Lung microvascular endothelial cell (primary cell): ENCODE measurements around the gene EGFL8. TPM values are rescaled to one million over a fixed set of nuclear protein-coding genes. Genes with fewer than 3 reads are reported as not detected.
A peak's percentile ranks its signal among the peaks of the same experiment; 100 is the strongest.

Experiments
- DNase-seq, 2 donors: peaks; one replicate each; pipeline versions ENCODE4 v3.0.0 to v3.0.0-alpha.2; 2010; ENCODE audit warnings: low read depth in 2 of 2
- total RNA-seq: library from RNA; depleted of rRNA; stranded (reverse); fragments of >200 nt; gene quantifications from 2 replicates; pipeline ENCODE4 v1.2.1, GENCODE V29; 2014

EGFL8 gene
- total RNA-seq, 1 donor from 2014 or later = 1.2 TPM

DNA sequence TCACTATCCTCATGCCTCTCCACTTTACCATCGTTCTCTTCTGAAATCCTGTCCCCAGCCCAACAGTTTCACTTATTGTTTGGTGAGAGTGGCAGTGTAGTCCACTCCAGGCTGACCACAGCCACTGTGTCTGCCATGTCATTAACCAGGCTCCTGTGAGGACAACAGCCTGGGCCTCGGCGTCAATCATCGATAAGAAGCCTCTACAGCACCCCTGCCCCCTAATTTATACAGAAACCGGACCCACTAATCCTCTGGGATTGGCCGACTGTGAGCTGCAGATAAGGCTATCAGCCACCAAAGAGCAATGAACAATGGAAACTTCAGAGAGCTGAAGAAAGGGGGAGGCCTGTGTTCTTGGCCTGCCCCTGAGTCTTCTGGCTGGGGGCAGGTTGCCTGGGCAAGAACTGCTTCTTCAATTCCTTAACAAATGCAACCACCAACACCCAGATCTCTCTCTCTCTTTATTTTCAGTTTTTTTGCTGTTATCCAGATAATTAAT is 3.4 kb downstream of the EGFL8 start:
- no peak for DNase-seq

DNA sequence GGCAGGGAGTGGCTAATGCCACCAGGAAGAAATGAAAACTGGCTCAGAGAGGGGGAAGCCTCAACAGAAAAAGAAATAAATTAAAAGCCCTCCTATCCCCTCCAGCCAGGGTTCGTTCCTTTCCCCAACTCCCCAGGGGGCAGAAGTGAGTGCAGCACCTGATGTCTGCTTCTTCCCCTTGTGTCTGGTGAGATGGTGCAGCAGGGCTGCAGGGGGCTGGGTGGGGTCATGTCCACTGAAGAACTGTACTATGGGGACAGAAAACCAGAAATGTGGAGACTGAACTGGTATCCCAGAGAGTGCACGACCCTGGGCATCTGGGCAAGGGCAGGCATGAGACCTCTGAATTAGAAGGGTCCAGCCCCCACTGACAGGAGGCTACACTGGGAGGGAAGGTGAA is 4.0 kb downstream of the EGFL8 start:
- DNase-seq = no peak

DNA sequence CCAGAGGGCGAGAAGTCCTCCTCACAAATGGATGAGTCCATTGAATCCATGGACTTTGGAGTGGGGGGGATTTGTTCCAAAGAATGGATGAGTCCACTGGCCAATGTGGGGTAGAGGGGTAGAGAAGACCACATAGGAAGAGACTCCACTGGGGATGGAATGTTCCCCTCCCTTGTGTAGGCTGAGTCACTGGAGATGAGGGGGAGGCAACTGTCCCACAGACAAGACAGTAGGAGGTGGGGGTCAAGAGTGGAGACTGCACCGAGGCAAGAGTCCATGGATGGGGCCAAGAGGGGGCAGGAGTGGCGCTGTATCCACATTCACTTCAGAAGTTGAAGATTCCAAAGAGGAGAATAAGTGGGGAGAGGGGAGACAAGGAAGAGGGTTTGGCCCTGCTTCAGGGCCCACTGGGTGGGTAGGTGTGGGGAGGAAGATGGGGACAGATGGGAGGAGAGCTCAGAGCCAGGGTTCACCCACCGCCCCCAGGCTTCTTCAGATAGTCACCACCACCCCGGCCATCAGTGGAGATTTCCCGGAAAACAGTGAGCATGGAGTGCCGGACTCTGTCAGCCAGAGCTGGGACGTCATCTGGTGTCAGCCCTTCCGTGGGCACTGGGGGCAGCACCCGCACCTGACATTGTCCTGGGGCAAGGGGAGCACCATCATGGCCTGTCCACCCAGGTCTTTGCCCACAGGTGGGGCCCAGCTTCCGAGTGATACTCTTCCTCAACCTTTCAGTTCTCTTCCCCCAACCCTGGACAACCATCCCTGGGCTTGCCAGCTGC is 4.6 kb downstream of the EGFL8 start:
- DNase-seq = no peak

DNA sequence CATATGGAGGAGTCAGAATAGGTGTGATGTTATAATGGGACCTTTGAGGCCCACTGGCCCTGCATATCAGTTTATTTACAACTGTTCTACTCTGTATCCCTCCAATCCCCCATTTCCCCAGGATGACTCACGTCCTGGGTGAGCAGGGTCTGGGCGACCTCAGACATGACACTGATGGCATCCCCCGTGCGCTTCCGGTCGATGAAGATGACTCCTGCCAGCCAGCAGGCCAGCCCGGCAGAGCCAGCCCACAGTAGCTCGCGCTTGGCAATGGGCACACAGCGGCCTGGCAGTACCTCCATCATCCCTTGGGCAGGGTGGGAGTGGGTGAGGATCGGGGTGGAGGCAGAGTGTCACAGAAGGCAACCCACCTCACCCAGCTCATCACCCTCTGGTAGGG is 5.9 kb downstream of the EGFL8 start:
- DNase-seq = no peak

DNA sequence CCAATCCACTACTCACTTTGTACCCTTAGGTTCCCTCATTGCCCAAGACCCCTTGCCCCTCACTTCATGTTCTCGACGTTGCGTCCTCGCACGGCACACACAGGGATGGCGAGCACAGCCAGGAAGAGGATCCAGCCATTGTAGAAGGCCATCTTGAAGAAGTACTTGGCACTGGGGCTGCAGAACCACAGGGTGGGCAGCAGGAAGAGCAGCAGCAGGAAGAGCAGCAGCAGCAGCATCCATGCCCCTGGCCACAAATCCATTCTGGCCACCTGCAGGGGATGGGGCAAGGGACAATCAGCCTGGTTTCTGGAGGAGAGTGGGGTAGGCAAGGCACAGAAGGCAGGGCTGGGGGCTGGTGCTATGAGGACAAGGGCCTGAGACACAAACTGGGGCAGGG is 6.8 kb downstream of the EGFL8 start:
- no peak for DNase-seq

DNA sequence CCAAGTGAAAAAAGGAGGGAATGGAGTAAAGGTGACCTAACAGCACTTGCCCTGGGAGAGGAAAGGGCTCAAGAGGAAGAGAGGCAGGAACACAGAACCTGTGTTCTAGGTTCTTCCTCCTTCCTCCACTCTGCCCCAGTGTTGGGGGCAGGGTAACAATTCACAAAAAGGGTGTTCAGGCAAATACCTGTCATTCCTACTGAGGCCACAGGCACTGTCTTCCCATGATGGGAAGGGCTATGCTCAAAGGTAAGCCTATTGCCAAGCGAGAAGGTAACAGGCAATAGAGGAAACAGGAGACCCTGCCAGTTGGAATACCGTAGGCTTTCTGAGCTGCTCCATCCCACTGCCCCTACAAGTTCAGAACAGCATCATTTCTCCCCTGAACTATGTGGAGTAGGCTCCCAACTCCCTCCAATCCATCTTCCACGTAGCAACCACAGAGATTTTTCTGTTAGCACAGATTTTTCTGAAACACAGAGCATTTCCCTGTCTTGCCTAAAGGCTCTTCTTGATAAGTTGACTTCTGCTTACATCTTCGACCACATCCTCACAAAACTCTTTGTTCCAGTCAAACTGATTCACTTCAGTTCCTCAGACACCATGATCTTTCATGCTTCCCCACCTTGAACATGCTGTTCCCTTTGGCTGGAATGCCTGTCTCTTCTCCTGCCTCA is 8.8 kb downstream of the EGFL8 start:
- DNase-seq = no peak

DNA sequence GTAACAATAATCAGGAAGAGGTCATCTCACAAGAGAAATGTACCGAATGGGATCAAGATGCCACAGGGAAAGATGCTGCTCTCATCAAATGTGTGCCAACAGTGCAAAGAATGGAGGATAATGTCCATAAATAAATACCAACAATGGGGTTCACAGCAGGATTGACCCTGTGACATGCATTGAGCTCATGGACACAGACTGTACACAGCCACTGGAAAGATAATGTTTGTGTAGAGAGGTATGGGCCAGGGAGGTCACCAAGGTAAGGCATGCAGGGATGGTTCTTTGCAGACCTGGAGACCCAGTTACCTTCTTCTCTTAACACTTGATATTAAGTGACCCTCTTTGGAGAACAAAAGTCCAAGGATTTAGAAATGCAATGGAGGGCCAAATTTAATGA is 10.0 kb downstream of the EGFL8 start:
- no peak for DNase-seq

DNA sequence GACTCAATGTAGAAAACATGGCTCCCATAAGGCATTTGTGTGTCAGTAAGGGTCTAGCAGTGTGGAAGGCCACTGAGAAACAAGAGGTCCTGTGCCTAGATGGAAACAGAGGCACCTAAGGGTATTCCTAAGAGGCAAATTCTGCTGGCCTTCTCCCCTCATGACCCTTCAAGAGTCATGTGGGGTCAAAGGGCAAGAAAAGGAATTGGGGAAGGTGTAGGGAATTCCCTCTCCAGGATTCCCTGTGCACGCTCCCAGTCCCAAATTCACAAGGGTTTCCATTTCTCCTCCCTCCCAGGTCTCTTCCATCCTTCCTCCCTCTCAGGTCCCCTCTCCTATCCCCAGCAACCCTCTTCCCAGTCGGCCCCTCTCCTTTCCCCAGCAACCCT is 10.9 kb downstream of the EGFL8 start:
- no peak for DNase-seq

DNA sequence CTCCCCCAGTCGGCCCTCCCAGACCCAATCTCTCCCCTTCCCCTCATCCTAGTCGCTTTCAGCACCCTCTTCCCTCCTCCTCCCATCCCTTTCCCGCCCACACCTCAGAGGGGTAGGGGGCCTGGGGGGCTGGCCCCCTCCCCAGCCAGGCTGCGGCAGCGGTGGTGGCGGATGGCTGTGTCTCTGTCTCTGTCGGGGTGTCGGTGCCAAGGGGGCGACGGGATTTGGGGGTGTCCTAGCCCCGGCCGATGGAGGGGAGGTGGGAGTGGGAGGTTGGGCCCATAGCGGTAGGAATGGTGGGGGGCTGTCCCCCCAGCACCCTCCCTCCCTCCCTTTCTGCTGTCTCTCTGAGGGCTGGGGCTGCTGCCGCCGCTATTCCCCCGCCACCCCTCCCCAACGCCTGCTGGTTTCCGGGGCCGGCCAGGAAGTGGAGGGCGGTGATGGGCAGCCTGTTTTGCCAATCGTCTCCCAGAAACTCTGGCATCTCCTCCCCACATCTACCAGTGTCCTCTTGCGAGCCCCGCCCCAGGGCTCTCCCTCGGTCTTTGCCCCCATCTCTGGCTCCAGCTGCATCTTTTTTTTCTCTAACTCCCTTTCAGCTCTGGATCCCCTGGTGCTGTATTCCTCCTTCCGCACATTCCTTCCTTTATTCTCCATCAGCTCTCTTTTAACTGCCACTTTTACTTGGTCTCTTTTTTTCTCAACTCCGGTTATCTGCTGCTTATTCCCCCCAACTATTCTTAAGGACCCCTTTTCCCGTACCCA is 11.5 kb downstream of the EGFL8 start, which contains the start of gene AGPAT1:
AGPAT1 (minus strand) TSS at position 374 of the 765 bp plus-strand sequence. CDS start 4,588 bp downstream, outside the sequence.
- peak; percentile 97 to 98 for DNase-seq

DNA sequence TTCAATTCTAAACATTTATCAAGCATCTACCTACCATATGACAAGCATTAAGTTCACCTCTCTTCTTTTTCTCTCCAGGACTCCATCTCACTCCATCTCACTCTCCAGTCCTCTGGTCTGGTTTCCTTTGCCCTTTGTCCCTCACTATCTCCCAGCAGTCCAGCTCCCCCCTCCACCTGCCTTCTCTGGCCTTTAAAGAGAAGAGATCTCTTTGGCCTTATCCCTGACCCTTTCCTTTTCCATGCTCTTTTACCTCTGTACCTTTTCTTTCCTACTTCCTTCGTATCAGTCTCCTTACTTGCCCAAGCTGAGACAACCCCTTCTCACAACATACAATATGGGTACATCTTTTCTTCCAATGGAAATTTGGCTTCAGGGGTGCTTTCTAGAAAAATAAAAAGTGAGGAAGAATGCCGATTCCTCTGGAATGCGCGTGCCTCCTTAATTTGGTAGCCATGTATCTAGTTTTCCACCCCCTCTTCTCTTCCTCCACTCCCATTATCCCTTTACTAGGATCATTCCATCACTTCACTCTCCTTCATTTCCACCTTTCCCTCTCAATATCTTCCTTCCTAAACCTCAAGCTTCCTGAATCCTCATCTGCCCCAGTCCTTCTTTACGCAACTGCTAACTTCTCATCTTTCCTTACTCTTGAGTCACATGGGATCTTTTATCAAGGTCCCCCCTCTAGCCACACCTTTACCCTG is 12.2 kb downstream of the EGFL8 start:
- DNase-seq = no peak

DNA sequence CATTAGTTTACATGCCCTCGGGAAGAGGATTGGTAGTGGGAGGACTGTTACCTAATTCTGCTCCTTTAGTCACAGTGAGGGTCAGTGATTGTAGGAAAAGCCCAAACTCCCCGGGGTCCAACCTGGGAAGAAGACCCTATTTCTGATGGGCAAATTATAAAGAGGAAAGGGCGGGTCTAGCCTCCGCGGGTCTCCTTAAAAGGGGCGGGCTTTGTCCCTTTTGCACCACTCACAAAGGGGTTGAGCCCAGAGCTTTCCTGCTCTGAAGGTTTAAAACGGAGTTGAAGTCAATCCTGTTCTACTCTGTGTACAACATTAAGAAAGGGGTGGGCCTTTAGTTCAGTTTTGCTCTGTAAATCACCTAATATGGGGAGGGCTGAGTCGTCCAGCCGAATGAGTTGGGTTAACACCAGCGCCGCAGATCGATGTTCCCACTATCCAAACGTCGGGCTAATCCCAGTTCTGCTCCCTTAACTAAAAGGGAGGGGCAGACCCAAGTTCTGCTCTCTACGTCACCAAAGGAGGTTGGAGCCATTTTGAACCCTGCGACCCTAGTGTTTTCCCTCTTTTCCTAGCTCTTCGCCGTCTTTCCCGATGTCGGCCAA is 12.9 kb downstream of the EGFL8 start:
- peak in 1 of 2 donors; percentile 73 for DNase-seq

DNA sequence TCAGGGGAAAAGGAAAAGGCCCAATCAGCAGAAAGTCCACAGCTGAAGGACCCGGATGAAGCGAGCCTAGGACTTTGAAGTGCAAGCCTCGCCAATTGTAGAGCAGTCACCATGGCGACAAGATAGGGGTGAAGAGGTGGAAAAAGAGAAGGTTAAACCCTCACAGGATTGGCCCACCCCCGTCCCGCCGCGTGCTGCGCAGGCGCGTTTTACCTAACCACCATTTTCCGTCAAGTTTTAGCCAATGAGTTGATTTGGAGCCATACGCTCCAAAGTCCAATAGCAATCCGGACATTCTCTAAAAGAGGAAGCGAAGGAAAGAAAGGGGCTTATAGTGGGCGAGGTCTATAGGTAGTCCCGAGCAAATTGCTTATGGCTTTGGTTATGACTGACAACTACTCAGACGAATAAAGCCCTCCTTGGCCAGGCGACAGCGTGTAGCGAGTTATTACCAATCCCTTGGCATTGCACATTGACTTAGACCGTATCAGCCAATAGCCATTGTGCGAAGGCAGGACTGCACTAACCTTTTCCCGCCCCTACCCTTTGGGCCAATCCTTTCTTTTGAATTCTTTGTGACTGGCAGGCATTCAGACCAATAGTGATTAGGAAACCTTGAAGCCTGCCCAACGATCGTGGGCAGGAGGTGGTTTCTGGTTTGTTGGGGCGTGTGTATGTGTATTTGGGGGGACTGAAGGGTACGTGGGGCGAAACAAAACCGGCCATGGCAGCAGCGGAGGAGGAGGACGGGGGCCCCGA is 13.6 kb downstream of the EGFL8 start, which contains the start of gene RNF5:
RNF5 (plus strand) TSS at position 618 of the 759 bp plus-strand sequence; CDS start at position 725, 107 bp downstream.
- DNase-seq = peak; percentile 100

DNA sequence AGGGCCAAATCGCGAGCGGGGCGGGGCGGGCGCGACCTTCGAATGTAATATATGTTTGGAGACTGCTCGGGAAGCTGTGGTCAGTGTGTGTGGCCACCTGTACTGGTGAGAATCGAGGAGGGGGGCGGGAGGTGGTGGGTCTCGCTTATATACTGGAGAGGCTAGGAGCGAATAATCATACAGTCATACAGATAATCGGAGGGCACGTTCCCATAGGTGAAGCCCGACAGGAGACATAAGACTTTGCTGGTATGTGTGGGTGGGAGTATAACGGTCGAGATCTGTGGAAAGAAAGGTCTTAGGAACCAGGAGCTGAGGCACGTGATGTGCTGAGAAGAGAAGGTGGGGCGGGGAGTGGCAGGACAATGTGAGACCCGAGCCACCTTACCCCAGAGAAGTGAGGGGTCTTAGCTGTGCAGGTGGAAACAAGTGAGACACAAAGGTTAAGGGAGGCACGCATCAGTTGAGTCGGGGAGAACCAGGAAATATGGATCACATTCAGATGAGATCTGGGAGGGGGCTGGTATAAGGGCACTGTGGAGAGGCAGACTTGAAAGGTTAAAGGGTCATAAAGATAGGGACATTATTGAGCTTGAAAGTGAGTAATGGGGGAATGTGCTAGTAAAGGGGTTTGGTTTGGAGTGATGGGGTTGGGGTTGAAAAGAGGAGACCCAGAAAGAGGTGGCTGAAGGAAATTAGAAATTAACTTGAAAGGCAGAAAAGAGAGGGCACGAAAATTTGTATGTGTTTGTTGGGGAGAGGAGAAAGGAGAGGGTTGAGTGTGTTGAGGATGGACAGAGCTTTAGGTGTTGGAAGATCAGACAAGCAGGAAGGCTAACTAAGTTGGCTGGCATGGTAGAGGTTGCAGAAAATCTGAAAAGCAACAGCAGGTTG is 14.4 kb downstream of the EGFL8 start:
- DNase-seq = peak; percentile 27 to 44

DNA sequence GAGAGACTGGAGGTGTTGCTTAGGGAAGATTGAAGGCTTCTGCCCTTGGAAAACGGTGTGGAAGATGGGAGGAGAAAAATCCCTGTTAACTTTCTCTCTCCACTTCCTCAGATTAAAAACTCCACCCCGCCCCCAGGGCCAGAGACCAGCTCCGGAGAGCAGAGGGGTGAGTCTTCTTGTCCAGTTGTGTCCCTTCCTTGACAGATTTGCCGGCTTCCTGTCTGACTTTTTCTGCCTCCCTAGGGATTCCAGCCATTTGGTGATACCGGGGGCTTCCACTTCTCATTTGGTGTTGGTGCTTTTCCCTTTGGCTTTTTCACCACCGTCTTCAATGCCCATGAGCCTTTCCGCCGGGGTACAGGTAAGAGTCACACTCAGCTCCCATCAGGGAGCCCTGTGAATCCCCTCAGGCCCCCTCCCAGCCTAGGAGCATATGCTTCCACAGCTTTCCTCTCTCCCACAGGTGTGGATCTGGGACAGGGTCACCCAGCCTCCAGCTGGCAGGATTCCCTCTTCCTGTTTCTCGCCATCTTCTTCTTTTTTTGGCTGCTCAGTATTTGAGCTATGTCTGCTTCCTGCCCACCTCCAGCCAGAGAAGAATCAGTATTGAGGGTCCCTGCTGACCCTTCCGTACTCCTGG is 15.5 kb downstream of the EGFL8 start:
- no peak for DNase-seq

DNA sequence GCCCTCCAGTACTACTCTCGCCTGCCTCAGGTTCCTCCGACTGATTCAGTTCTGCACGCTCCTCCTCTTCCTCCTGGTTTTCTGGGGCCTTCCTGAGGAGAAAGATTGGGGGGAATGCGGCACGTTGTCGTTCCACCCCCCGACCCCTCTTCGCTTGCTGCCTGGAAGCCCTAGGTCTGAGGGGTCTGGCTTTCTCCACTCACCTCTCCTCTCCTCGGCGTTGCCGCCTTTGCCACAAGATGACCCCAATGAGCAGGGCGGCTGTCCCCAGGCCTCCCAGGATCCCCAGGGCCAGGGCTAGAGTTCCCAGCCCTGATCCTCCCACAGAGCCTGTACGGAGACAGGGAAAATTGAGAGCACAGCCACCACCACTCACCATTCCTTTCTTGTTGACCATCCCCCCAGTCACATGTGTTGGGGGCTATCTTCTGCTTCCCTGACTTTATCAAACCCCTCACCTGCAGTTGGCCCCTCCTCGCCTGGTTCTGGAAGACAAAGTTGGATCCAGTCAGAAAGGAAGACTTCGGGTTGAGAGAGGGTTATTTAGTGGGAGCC is 16.8 kb downstream of the EGFL8 start:
- DNase-seq = no peak

DNA sequence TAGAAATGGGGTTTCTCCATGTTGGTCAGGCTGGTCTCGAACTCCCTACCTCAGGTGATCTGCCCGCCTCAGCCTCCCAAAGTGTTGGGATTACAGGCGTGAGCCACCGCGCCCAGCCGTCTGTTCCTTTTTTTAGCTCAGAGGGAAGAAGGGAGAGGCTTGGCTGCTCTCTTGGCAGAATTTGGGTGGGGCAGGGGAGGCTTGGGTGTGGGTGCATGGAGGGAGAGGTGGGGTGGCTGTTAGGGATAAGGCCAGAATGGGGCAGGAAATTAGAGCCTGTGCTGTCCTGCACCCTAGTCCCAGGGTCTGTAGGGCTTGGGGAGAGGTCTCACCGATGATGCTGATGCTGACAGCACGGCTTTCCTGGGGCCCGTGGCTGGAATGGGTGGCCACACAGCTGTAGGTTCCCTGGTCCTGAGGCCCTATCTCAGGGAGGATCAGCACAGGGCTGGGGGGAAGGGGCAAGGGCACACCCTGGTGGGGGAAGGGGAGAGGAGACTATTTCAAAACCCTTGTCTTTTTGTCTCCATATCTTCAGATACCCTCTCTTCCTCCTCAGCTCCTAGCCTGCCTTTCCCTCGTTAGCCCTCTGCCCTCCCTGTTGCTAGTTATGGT is 17.6 kb downstream of the EGFL8 start:
- no peak for DNase-seq

DNA sequence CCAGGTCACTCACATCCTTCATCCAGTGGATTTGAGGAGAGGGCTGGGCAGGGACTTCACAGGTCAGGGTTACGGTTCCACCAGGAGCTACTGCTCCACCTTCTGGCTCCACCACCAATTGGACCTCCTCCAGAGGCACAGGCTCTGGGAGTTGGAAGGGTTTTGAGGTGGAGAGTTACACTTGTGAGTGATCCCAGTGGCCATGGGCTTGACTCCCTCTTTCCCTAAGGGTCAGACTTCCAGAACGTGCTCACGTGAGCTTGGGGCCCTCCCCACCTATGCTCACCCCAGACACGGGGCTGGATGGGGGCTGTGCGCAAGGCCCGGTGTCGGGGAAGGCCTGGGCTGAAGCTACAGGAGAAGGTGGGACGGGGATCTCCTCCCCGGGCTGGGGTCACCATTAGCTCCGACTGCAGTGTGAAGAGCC is 18.2 kb downstream of the EGFL8 start:
- no peak for DNase-seq

DNA sequence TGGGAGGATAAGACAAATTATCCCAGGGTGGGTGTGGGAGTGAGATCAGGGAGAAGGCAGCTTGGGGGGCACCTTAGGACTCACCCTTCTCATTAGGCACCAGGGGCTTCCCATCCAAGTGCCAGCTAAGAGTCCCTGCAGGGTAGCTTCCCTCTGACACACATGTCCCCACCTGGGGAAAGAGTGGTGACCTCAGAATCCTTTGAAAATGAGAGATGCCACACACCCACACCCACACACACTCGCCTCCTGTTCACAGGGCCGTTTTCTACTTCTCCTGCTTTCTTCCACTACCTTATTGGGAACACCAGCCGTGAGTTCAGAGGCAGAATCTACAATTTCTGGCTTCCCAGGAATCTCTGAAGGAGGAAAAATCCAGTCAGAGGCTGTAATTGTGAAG is 18.6 kb downstream of the EGFL8 start:
- DNase-seq = no peak
